Measurements from ENCODE around the gene FLNA.
"Not testable (repeated sequence)": the region's sequence is repeated elsewhere in the genome, so short reads cannot be mapped to it uniquely, and the experiment has no call there.

FLNA gene

GRCh38 chrX:154304846-154305245 is 69.6 kb downstream of the FLNA start:
- DNase-seq (ENCODE audit: low spot score): no peak

DNA sequence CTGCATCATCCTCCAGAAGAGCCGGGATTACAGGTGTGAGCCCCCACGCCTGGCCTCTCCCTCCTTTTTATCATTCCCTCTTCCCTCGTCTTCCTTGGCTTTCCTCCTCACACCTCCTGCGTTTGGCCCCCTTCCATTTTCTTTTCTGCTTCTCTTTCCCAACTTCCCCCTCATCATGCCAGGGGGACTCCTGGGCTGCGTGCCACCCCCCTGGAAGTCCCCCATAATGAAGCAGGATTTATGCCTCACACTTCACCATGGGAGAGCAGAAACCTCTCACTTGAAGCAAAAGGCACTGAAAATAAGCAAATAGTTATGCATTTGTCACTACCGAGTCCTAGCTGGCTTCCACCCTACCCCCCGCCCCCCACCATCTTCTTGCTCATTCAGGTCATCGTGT is 71.0 kb downstream of the FLNA start:
- DNase-seq (ENCODE audit: low spot score): no peak

GRCh38 chrX:154302998-154303397 is 71.4 kb downstream of the FLNA start:
- not testable (repeated sequence) for DNase-seq (ENCODE audit: low spot score)

- DNase-seq (ENCODE audit: low spot score): no peak
These were observed 73.6 kb downstream of the FLNA start for GRCh38 chrX:154300816-154301215.

Measured in HuH-7 (cell line).